HG03039 (cell line): ENCODE data around the gene NFKB1.
A peak's percentile ranks its signal among the peaks of the same experiment; 100 is the strongest.

Experiments used
- ATAC-seq: cut with Tn5 transposase; IDR thresholded peaks from one replicate; pipeline ENCODE4 v1.9.1; 2021; ENCODE audit warnings: mild to moderate bottlenecking, moderate library complexity; ENCODE audit not compliant: unreplicated experiment

NFKB1 gene

GRCh38 chr4:102527695-102528283 is 26.6 kb downstream of the NFKB1 start:
- ATAC-seq, result no peak

- no peak for ATAC-seq
Measured at GRCh38 chr4:102529977-102530376, 28.8 kb downstream of the NFKB1 start.

GRCh38 chr4:102530986-102531385 is 29.8 kb downstream of the NFKB1 start:
- no peak for ATAC-seq

DNA sequence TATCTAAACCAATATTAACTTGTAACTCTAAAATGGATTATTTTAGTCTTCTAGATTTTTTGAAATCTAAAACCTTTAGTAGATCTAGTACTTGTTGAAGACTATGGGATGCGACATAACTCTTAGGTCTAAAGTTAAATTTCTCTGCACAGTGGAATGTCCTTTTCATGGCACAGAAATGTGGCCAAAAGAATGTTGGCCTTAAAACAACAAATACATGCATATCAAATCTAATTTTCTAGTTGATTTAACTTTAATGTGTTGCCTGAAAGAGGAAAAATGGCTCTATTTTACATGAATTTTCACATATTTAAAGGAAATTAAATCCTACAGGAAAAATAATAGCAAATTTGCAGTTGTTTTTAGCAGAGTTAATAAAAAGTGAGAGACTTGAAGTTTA is 30.3 kb downstream of the NFKB1 start:
- no peak for ATAC-seq

DNA sequence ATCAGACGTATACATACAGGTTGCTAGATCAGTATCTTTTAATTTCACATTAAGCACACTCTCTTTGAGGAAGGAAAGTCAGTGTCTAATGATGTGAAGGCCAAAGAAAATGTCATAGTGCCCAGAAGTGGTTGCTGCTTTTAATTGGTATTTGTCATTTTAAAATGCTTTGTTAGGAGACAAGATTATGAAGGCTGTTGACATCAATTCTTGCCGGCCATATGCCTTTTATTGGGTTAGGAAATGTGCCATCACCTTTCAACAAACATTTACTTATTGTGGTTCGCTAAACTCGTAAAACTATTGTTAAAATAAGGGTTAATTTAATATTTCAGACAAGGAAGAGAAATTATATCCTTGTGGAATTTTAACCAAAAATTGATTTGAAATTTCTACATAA is 32.2 kb downstream of the NFKB1 start:
- no peak for ATAC-seq

GRCh38 chr4:102533904-102534303 is 32.7 kb downstream of the NFKB1 start:
- no peak for ATAC-seq

DNA sequence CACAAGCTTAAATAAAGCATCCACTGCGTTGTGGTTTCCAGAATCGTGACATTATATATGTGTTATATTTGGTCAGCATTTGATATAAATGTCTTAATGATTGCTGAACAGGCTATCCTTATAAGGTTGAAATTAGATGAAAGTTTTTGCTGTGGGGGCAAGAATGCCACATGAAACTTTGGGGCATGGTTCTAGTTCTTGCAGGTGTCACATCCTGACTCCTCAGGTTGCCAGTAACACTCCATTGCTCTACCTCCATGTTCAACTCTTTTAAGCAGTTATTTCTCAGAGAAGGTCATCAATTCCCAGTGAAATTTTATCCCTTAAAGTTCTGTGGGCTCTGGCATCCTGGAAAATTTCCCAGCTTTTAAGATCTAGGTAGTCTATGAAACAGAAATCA is 33.7 kb downstream of the NFKB1 start:
- ATAC-seq, result no peak

DNA sequence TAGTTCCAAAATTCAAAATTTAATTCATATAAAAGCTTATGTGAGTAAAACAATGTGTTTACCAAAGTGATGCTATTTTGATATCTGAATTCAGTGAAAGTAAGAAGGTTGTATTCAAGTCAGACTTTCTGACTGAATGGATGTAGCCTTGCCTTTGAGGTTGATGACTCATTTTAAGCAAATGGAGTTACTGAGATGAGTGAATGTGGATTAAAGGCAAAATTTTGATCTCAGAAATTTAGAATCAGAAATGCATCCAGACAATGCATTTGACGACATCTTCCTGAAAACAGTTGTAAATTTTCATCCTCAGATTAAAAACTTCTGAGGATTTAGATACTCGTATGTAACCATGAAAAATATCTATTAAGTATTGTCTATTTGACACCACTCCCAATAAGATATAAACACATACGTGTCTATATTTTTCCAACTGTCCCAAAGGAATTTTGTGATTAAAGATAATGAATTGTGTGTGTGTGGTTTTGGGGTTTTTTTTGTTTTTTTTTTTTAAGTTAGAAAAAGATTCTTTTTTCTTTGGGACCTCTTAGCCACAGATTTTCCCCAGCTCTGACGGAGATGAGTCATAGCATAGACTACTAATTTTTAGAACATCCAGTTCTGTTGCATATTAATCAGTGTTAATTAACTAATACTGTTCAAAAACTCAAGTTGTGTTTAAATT is 34.4 kb downstream of the NFKB1 start:
- ATAC-seq, result peak; percentile 70

DNA sequence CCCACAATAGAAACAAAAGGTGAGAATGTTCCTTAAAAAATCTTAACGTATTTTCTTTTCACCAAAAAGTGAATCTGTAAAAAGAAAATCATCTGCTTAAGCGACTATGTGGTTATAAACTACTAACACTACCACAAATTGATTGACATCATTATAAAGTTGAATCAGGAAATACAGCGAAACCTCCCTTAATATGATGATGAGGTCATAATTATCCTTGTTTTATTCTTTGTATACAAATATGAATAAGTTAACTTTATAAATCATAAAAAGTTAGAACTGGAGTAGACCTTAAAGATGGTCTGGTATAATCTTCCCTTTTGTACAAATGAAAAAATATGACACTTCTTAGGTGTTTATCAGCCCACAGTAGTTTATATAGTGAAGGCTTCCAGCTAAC is 35.6 kb downstream of the NFKB1 start:
- ATAC-seq, result no peak

DNA sequence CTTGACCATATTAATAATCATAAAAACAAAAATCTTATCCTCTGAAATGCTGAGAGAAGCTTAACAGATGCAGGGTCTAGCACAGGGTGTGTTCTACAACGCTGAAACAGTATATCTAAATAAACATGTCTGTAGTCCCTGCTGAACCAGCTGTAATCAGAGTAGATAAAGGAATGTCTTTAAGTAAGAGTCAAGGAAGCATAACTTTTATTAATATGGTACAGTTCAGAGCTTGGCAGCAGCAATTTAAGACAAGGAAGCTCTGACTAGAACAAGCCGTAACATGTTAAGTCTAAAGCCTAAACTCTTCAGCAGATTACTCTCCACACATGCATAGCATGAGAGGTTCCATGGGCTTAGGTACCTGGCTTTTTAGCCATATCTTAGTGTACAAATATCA is 36.1 kb downstream of the NFKB1 start:
- ATAC-seq, result no peak

DNA sequence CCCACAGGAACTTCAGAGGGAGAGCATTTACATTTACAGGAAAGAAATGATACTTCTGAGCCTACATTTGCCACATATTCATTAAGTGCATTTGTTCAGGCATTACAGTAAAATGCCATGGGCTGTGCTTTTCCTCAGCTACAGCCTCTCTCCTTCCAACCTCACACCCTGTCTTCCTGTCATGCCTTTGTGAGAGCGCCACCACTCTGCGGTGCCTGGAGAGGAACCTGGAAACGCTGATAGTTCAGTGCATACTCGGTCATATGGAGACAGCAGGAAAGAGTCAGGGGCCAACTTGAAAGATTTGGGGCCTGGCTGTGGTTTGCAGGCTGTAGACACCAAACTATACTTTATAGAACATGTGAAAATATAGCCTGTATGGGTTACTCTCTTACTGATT is 40.5 kb downstream of the NFKB1 start:
- no peak for ATAC-seq

- ATAC-seq, result peak; percentile 65
Measured at GRCh38 chr4:102543030-102543928, 42.1 kb downstream of the NFKB1 start.

GRCh38 chr4:102546635-102547034 is 45.5 kb downstream of the NFKB1 start:
- peak; percentile 52 for ATAC-seq

DNA sequence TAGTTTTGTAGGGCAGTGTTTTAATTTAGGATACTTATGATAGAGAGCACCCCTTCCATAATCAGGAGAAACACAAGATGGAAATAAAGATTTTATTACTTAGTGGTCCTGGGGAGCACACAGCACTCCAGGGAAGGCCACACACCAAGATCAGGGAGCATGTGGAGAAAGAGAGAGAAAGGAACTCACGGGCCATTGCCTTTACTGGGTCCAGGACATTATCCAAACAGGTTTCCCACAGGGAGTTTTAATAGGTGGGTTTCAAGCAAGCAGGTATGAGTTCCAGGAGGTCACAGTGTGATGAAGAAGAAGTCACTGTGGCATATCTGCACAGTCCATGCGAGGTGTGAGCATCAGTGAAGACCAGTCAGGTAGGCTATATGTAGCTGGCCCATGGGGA is 46.8 kb downstream of the NFKB1 start:
- no peak for ATAC-seq

GRCh38 chr4:102551958-102552565 is 50.9 kb downstream of the NFKB1 start:
- no peak for ATAC-seq

- ATAC-seq, result no peak
Measured at GRCh38 chr4:102552781-102553180, 51.6 kb downstream of the NFKB1 start.

GRCh38 chr4:102553982-102554381 is 52.8 kb downstream of the NFKB1 start:
- ATAC-seq, result no peak

DNA sequence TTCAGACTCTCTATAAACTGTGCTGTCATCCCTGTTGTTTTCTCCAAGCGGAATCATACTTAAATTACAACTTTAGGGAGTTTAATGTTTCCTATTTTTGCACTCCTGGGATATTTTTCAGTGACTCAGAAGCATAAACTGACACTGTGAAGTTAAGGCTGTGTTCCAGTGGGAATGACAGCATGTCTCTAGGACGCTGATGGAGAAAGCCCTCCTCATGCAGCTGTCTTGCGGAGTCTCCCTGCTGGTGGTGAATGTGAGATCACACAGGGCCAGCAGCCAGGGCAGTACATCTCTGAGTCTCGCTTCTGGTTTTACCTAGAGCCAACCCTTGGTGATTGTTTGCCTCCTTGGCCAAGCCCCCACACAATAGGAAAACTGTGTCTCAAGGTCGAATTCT is 53.3 kb downstream of the NFKB1 start:
- no peak for ATAC-seq

GRCh38 chr4:102554992-102555391 is 53.8 kb downstream of the NFKB1 start:
- no peak for ATAC-seq

GRCh38 chr4:102557636-102558035 is 56.5 kb downstream of the NFKB1 start:
- no peak for ATAC-seq

GRCh38 chr4:102560115-102560514 is 59.0 kb downstream of the NFKB1 start:
- ATAC-seq, result no peak
